Measurements from ENCODE around the gene SIRT3. TPM values are rescaled to one million over a fixed set of nuclear protein-coding genes. Genes with fewer than 3 reads are reported as not detected.
A peak's percentile ranks its signal among the peaks of the same experiment; 100 is the strongest.

SIRT3 gene
- total RNA-seq, 1 experiment from 2014 or later: 37.5 TPM

GRCh38 chr11:230431-230830 is 5.7 kb downstream of the SIRT3 start:
- DNase-seq (ENCODE audit: low read depth, low spot score): no peak
- BruUV-seq (replicated peaks): no TSS peak
- in situ Hi-C loops (cut with HindIII; ENCODE audit: low pct_unique_long_range_greater_than_20kb, low sequenced_read_pairs): no loop called here
- no peaks in the 10 kb centered on the region for H3K36me3 ChIP-seq (ENCODE audit: control insufficient read depth, insufficient read depth, low read length)
- peaks cover 3% of the 10 kb centered on the region for H3K4me1 ChIP-seq (ENCODE audit: control insufficient read depth, insufficient read depth, low read length)
- ATAC-seq: no peak
- TF ChIP-seq POLR2AphosphoS5 (IDR thresholded peaks at IDR 0.05; ENCODE audit: low read depth, low read length) (no peak), REST (IDR thresholded peaks at IDR 0.05; ENCODE audit: insufficient read depth in 1 of 2, low read depth in 2 of 2, low read length in 1 of 2) (no peak), CTCF (IDR thresholded peaks at IDR 0.05) (no peak), SIN3A (IDR thresholded peaks at IDR 0.05; ENCODE audit: borderline replicate concordance, insufficient read depth, low read depth, low read length) (no peak), TCF7L2 (IDR thresholded peaks at IDR 0.05; ENCODE audit: low read depth, low read length) (no peak)
- H3K4me3 ChIP-seq (ENCODE audit: low read depth in 2 of 2, low read length in 2 of 2): no peak overlapping the region
- no peaks in the 10 kb centered on the region for H3K9me3 ChIP-seq (ENCODE audit: control insufficient read depth, insufficient read depth, low read depth, low read length)
- intact Hi-C loops (cut with micrococcal nuclease; ENCODE audit: unreplicated experiment): no loop called here
- ChIA-PET POLR2A (interaction anchor here (0.7 kb wide), 1 partner anchor 14 kb away, joined by 3 read pairs; no protein-coding TSS in a partner anchor), CTCF (no interaction called here)
- no peak overlapping the region for H3K27ac ChIP-seq (ENCODE audit: low read length)
- H3K27me3 ChIP-seq (ENCODE audit: control insufficient read depth, insufficient read depth, low read length): no peaks in the 10 kb centered on the region

- POLR2A ChIA-PET: no interaction called here
- TF ChIP-seq REST (IDR thresholded peaks at IDR 0.05; ENCODE audit: insufficient read depth in 1 of 2, low read depth in 2 of 2, low read length in 1 of 2) (no peak), CTCF (IDR thresholded peaks at IDR 0.05) (no peak), TCF7L2 (IDR thresholded peaks at IDR 0.05; ENCODE audit: low read depth, low read length) (no peak), SIN3A (IDR thresholded peaks at IDR 0.05; ENCODE audit: borderline replicate concordance, insufficient read depth, low read depth, low read length) (no peak), POLR2AphosphoS5 (IDR thresholded peaks at IDR 0.05; ENCODE audit: low read depth, low read length) (no peak)
- in situ Hi-C loops (cut with HindIII; ENCODE audit: low pct_unique_long_range_greater_than_20kb, low sequenced_read_pairs) (no loop called here), intact Hi-C loops (cut with micrococcal nuclease; ENCODE audit: unreplicated experiment) (no loop called here)
- Histone ChIP-seq H3K27me3 (ENCODE audit: control insufficient read depth, insufficient read depth, low read length) (no peaks in the 10 kb centered on the region), H3K27ac (ENCODE audit: low read length) (no peak overlapping the region), H3K9me3 (ENCODE audit: control insufficient read depth, insufficient read depth, low read depth, low read length) (no peaks in the 10 kb centered on the region), H3K4me1 (ENCODE audit: control insufficient read depth, insufficient read depth, low read length) (no peaks in the 10 kb centered on the region), H3K4me3 (ENCODE audit: low read depth in 2 of 2, low read length in 2 of 2) (no peak overlapping the region), H3K36me3 (ENCODE audit: control insufficient read depth, insufficient read depth, low read length) (no peaks in the 10 kb centered on the region)
- BruUV-seq (replicated peaks): TSS peak; percentile 55
- CTCF ChIA-PET: no interaction called here
- no peak for ATAC-seq
- no peak for DNase-seq (ENCODE audit: low read depth, low spot score)
Observed at GRCh38 chr11:227824-228379, 8.2 kb downstream of the SIRT3 start.
